ENCODE results near the gene NATD1. TPM values are rescaled to one million over a fixed set of nuclear protein-coding genes. Genes with fewer than 3 reads are reported as not detected.

NATD1 gene
- total and polyA plus RNA-seq, 9 of the 15 experiments (the other 6 are each of a cell fraction or from before 2014, with no cell fraction given), result 0.24 to 5.4 (median 1.6) TPM

DNA sequence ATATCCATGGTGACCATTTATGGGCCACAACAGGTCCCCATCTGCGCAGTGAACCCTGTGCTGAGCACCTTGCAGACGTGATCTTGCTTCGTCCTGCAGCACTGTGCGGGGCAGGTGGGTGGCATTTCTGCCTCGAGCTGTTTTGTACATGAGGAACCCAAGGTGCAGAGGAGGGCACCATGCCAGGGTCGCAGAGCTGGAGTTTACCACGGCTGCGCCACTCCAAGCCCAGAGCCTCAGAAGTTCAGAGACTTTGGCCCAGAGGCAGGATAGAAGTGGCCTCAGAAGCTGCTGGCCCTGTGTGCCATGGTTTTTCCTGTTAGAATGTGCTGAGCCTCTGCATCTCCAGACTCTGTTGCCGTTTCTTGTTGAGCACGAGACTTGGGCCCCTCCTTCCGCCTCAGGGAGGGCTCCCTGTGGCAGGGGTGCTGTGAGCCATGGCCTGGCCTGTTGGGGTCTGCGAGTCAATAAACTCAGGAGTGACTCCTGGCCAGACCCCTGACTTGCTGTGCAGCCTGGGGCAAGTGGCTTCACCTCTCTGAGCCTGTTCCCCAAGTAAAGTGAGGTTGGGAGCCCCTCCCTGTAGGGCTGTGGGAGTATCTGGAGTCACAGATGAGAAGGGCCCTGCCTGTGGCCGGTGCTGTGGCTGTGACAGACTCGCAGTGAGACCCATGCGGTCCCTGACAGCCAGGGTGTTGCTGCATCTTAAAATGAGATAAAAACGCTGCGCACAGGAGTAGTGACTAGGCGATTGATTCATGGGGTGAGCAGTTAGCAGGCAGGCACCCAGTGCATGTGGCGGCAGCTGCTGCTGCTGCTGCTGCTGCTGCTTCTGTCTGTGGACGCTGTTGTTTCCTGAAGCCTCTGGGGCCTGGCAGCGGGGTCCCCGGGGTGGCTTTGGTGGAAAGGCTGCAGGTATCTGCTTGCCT is 43.2 kb upstream of the NATD1 start (continued):
- TF ChIP-seq ZSCAN29 (IDR thresholded peaks at IDR 0.05) (no peak), MAFG (tag; conservative IDR thresholded peaks at IDR 0.05) (no peak), ARHGAP35 (IDR thresholded peaks at IDR 0.05; ENCODE audit: partially characterized antibody) (no peak), HDGF (IDR thresholded peaks at IDR 0.05) (0 out of 2 replicates have a peak, but pooled peaks have one; percentile 48), ZNF583 (CRISPR knock-in tag; IDR thresholded peaks at IDR 0.05) (no peak), ZNF384 (IDR thresholded peaks at IDR 0.05; ENCODE audit: low read depth, low read length) (no peak), RCOR1 (IDR thresholded peaks at IDR 0.05; ENCODE audit: borderline replicate concordance in 1 of 2, low read depth in 2 of 2, low read length in 2 of 2) (peak in 1 of 2 experiments; percentile 80; a peak in 2 of 4 replicates), STAT5A (IDR thresholded peaks at IDR 0.05; ENCODE audit: borderline replicate concordance, low read length) (no peak), ZNF263 (CRISPR knock-in tag; IDR thresholded peaks at IDR 0.05; ENCODE audit: borderline replicate concordance) (no peak), SMAD4 (CRISPR knock-in tag; conservative IDR thresholded peaks at IDR 0.05) (no peak), ZBTB17 (CRISPR knock-in tag; IDR thresholded peaks at IDR 0.05) (no peak), RBM15 (IDR thresholded peaks at IDR 0.05; ENCODE audit: insufficient read depth, low read length) (no peak), MCM7 (IDR thresholded peaks at IDR 0.05) (no peak), CBX8 (IDR thresholded peaks at IDR 0.05; ENCODE audit: borderline replicate concordance, extremely low read depth, low read depth, low read length, poor library complexity, severe bottlenecking) (no peak), ARID2 (IDR thresholded peaks at IDR 0.05) (no peak), SIN3A (IDR thresholded peaks at IDR 0.05; ENCODE audit: borderline replicate concordance in 2 of 2, control insufficient read depth in 1 of 2, low read depth in 2 of 2, low read length in 2 of 2) (peak in 1 of 2 experiments; percentile 41; a peak in 1 of 4 replicates)
- TF ChIP-seq, protein P1, sequence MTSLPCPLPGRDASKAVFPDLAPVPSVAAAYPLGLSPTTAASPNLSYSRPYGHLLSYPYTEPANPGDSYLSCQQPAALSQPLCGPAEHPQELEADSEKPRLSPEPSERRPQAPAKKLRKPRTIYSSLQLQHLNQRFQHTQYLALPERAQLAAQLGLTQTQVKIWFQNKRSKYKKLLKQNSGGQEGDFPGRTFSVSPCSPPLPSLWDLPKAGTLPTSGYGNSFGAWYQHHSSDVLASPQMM (CRISPR knock-in tag; IDR thresholded peaks at IDR 0.05), result no peak
- TF ChIP-seq, protein P2, sequence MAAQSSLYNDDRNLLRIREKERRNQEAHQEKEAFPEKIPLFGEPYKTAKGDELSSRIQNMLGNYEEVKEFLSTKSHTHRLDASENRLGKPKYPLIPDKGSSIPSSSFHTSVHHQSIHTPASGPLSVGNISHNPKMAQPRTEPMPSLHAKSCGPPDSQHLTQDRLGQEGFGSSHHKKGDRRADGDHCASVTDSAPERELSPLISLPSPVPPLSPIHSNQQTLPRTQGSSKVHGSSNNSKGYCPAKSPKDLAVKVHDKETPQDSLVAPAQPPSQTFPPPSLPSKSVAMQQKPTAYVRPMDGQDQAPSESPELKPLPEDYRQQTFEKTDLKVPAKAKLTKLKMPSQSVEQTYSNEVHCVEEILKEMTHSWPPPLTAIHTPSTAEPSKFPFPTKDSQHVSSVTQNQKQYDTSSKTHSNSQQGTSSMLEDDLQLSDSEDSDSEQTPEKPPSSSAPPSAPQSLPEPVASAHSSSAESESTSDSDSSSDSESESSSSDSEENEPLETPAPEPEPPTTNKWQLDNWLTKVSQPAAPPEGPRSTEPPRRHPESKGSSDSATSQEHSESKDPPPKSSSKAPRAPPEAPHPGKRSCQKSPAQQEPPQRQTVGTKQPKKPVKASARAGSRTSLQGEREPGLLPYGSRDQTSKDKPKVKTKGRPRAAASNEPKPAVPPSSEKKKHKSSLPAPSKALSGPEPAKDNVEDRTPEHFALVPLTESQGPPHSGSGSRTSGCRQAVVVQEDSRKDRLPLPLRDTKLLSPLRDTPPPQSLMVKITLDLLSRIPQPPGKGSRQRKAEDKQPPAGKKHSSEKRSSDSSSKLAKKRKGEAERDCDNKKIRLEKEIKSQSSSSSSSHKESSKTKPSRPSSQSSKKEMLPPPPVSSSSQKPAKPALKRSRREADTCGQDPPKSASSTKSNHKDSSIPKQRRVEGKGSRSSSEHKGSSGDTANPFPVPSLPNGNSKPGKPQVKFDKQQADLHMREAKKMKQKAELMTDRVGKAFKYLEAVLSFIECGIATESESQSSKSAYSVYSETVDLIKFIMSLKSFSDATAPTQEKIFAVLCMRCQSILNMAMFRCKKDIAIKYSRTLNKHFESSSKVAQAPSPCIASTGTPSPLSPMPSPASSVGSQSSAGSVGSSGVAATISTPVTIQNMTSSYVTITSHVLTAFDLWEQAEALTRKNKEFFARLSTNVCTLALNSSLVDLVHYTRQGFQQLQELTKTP (IDR thresholded peaks at IDR 0.05; ENCODE audit: low read depth in 1 of 2, partially characterized antibody in 2 of 2), result no peak
- TF ChIP-seq, protein P3, sequence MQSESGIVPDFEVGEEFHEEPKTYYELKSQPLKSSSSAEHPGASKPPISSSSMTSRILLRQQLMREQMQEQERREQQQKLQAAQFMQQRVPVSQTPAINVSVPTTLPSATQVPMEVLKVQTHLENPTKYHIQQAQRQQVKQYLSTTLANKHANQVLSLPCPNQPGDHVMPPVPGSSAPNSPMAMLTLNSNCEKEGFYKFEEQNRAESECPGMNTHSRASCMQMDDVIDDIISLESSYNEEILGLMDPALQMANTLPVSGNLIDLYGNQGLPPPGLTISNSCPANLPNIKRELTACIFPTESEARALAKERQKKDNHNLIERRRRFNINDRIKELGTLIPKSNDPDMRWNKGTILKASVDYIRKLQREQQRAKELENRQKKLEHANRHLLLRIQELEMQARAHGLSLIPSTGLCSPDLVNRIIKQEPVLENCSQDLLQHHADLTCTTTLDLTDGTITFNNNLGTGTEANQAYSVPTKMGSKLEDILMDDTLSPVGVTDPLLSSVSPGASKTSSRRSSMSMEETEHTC (IDR thresholded peaks at IDR 0.05), result no peak
- TF ChIP-seq, protein P4, sequence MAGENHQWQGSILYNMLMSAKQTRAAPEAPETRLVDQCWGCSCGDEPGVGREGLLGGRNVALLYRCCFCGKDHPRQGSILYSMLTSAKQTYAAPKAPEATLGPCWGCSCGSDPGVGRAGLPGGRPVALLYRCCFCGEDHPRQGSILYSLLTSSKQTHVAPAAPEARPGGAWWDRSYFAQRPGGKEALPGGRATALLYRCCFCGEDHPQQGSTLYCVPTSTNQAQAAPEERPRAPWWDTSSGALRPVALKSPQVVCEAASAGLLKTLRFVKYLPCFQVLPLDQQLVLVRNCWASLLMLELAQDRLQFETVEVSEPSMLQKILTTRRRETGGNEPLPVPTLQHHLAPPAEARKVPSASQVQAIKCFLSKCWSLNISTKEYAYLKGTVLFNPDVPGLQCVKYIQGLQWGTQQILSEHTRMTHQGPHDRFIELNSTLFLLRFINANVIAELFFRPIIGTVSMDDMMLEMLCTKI (IDR thresholded peaks at IDR 0.05; ENCODE audit: partially characterized antibody), result no peak

Data from K562 (cell line).